ENCODE measurements around the gene GRIK3.

GRIK3 gene

GRCh38 chr1:36865602-36865900 is 168.8 kb downstream of the GRIK3 start:
- H3K4me3 ChIP-seq (ENCODE audit: low read depth, low read length) = no peak overlapping the region
- no peak for TF ChIP-seq CTCF (conservative IDR thresholded peaks at IDR 0.05; ENCODE audit: low read depth, low read length)
- DNase-seq (ENCODE audit: low read depth) = no peak

GRCh38 chr1:36864823-36865601 is 169.3 kb downstream of the GRIK3 start:
- DNase-seq (ENCODE audit: low read depth) = no peak
- H3K4me3 ChIP-seq (ENCODE audit: low read depth, low read length) = no peak overlapping the region
- no peak for TF ChIP-seq CTCF (conservative IDR thresholded peaks at IDR 0.05; ENCODE audit: low read depth, low read length)

GRCh38 chr1:36864182-36864822 is 170.0 kb downstream of the GRIK3 start:
- H3K4me3 ChIP-seq (ENCODE audit: low read depth, low read length) = no peak overlapping the region
- DNase-seq (ENCODE audit: low read depth) = no peak
- no peak for TF ChIP-seq CTCF (conservative IDR thresholded peaks at IDR 0.05; ENCODE audit: low read depth, low read length)

- no peak for TF ChIP-seq CTCF (conservative IDR thresholded peaks at IDR 0.05; ENCODE audit: low read depth, low read length)
- H3K4me3 ChIP-seq (ENCODE audit: low read depth, low read length) = no peak overlapping the region
- no peak for DNase-seq (ENCODE audit: low read depth)
Observed at GRCh38 chr1:36863500-36863899, 170.8 kb downstream of the GRIK3 start.

- TF ChIP-seq CTCF (conservative IDR thresholded peaks at IDR 0.05; ENCODE audit: low read depth, low read length) = no peak
- DNase-seq (ENCODE audit: low read depth) = no peak
Observed at GRCh38 chr1:36863061-36863460, 171.3 kb downstream of the GRIK3 start.

GRCh38 chr1:36861375-36861774 is 172.9 kb downstream of the GRIK3 start:
- no peak overlapping the region for H3K4me3 ChIP-seq (ENCODE audit: low read depth, low read length)
- TF ChIP-seq CTCF (conservative IDR thresholded peaks at IDR 0.05; ENCODE audit: low read depth, low read length) = no peak
- DNase-seq (ENCODE audit: low read depth) = no peak

More at GRCh38 chr1:36863061-36863460, 171.3 kb downstream of the GRIK3 start:
- no peak overlapping the region for H3K4me3 ChIP-seq (ENCODE audit: low read depth, low read length)

- no peak overlapping the region for H3K4me3 ChIP-seq (ENCODE audit: low read depth, low read length)
- DNase-seq (ENCODE audit: low read depth) = no peak
- TF ChIP-seq CTCF (conservative IDR thresholded peaks at IDR 0.05; ENCODE audit: low read depth, low read length) = no peak
Observed at GRCh38 chr1:36859926-36860325, 174.4 kb downstream of the GRIK3 start.

All from choroid plexus epithelial cell (primary cell).